NOMO-1 treated with DMSO at 0.1 percent for 48 hours (cell line): ENCODE data around the gene CD72.
"Not testable (repeated sequence)": the region's sequence is repeated elsewhere in the genome, so short reads cannot be mapped to it uniquely, and the experiment has no call there.

Experiments
- DNase-seq: peaks from one replicate; lab custom pipeline; 2025; ENCODE audit not compliant: unreplicated experiment; lab: John Stamatoyannopoulos, UW

Gene CD72

GRCh38 chr9:35593581-35593980 is 24.6 kb downstream of the CD72 start:
- no peak for DNase-seq

GRCh38 chr9:35588506-35588905 is 29.7 kb downstream of the CD72 start:
- DNase-seq, result not testable (repeated sequence)

- DNase-seq, result not testable (repeated sequence)
Observed at GRCh38 chr9:35584681-35585080, 33.5 kb downstream of the CD72 start.

- not testable (repeated sequence) for DNase-seq
Observed at GRCh38 chr9:35583521-35583920, 34.7 kb downstream of the CD72 start.

GRCh38 chr9:35579659-35580227 is 38.5 kb downstream of the CD72 start:
- DNase-seq, result not testable (repeated sequence)

GRCh38 chr9:35579130-35579529 is 39.1 kb downstream of the CD72 start:
- no peak for DNase-seq

GRCh38 chr9:35577486-35577885 is 40.7 kb downstream of the CD72 start:
- DNase-seq, result no peak

GRCh38 chr9:35575478-35575877 is 42.7 kb downstream of the CD72 start:
- DNase-seq, result no peak

GRCh38 chr9:35574578-35575122 is 43.6 kb downstream of the CD72 start:
- DNase-seq, result no peak

GRCh38 chr9:35570709-35571504 is 47.3 kb downstream of the CD72 start:
- DNase-seq, result no peak

GRCh38 chr9:35569206-35569605 is 49.0 kb downstream of the CD72 start:
- peak; percentile 16 for DNase-seq

- no peak for DNase-seq
Observed at GRCh38 chr9:35568196-35568595, 50.0 kb downstream of the CD72 start.

GRCh38 chr9:35566417-35566816 is 51.8 kb downstream of the CD72 start:
- no peak for DNase-seq

- DNase-seq, result no peak
Observed at GRCh38 chr9:35564658-35565061, 53.6 kb downstream of the CD72 start.

GRCh38 chr9:35563791-35564197 is 54.4 kb downstream of the CD72 start:
- DNase-seq, result no peak

GRCh38 chr9:35562895-35563780 is 55.1 kb downstream of the CD72 start:
- DNase-seq, result no peak

- DNase-seq, result no peak
Observed at GRCh38 chr9:35561468-35562261, 56.5 kb downstream of the CD72 start.

GRCh38 chr9:35560625-35561337 is 57.4 kb downstream of the CD72 start:
- no peak for DNase-seq
